Colonic mucosa (tissue), 4 donors: ENCODE results near the gene MYL1. TPM values are rescaled to one million over a fixed set of nuclear protein-coding genes. Genes with fewer than 3 reads are reported as not detected.

ENCODE experiments used
- DNase-seq: peaks from one replicate; pipeline ENCODE4 v3.0.0-alpha.2; 2020
- H3K27ac ChIP-seq: fragments of 200-600 bp; one replicate; pipeline ENCODE4 v1.8.0; 2021
- H3K27me3 ChIP-seq: fragments of 200-600 bp; one replicate; pipeline ENCODE4 v1.8.0; 2021
- H3K36me3 ChIP-seq: fragments of 200-600 bp; one replicate; pipeline ENCODE4 v1.8.0; 2021
- H3K4me1 ChIP-seq: fragments of 200-600 bp; one replicate; pipeline ENCODE4 v1.8.0; 2021; ENCODE audit warnings: mild to moderate bottlenecking
- H3K4me3 ChIP-seq: fragments of 200-600 bp; one replicate; pipeline ENCODE4 v1.8.0; 2021
- H3K9ac ChIP-seq, 2 donors: one replicate each; pipeline ENCODE4 v1.7.0; 2013; ENCODE audit warnings: control low read depth in 2 of 2, low read depth in 2 of 2, low read length in 2 of 2
- H3K9me3 ChIP-seq: fragments of 200-600 bp; one replicate; pipeline ENCODE4 v1.8.0; 2021
- intact Hi-C: fragments of 100-400 bp; cut with DNase I; formaldehyde crosslinking; loops from one replicate; pipeline ENCODE4 v1.14.1; 2022
- total RNA-seq, 2 donors: library from RNA; stranded (reverse); fragmentation: NEBNext Ultra II Directional in 1 of 2; extraction: Animal tissue kit (Norgen Biotek cat#: 25700) in 1 of 2; gene quantifications; one replicate each; pipeline ENCODE4 v1.2.1, GENCODE V29; 2021
- TF ChIP-seq, protein P1 (sequence below): fragments of 200-600 bp; IDR thresholded peaks from one replicate; pipeline ENCODE4 v1.8.0; 2022; ENCODE audit warnings: antibody characterized with exemption, mild to moderate bottlenecking
- donor health status: healthy.
- donor health status: DM: no; HTN: no; CAD: no.
- donor health status: DM: no; HTN: no; CAD: no.

MYL1 gene
- not detected for total RNA-seq

GRCh38 chr2:210315015-210315788 lies at the start of gene MYL1:
Gene MYL1, minus strand, starts transcription at chr2:210315174. Its CDS starts 132 bp downstream, at chr2:210315042.
- intact Hi-C loops: no loop called here
- DNase-seq: no peak
- H3K4me3 ChIP-seq: no peak within 1 kb of the TSS

GRCh38 chr2:210363876-210364275 lies 48.9 kb upstream of the MYL1 start:
- H3K9me3 ChIP-seq: no peaks in the 10 kb centered on the region
- no peaks in the 10 kb centered on the region for H3K27me3 ChIP-seq
- TF ChIP-seq, protein P1, sequence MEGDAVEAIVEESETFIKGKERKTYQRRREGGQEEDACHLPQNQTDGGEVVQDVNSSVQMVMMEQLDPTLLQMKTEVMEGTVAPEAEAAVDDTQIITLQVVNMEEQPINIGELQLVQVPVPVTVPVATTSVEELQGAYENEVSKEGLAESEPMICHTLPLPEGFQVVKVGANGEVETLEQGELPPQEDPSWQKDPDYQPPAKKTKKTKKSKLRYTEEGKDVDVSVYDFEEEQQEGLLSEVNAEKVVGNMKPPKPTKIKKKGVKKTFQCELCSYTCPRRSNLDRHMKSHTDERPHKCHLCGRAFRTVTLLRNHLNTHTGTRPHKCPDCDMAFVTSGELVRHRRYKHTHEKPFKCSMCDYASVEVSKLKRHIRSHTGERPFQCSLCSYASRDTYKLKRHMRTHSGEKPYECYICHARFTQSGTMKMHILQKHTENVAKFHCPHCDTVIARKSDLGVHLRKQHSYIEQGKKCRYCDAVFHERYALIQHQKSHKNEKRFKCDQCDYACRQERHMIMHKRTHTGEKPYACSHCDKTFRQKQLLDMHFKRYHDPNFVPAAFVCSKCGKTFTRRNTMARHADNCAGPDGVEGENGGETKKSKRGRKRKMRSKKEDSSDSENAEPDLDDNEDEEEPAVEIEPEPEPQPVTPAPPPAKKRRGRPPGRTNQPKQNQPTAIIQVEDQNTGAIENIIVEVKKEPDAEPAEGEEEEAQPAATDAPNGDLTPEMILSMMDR: no peak
- no peak overlapping the region for H3K9ac ChIP-seq
- no peak overlapping the region for H3K27ac ChIP-seq
- intact Hi-C loops: no loop called here
- H3K4me1 ChIP-seq: no peaks in the 10 kb centered on the region
- no peak overlapping the region for H3K4me3 ChIP-seq
- DNase-seq: no peak
- no peaks in the 10 kb centered on the region for H3K36me3 ChIP-seq

More at GRCh38 chr2:210315015-210315788, at the start of gene MYL1:
- Histone ChIP-seq H3K27ac (no peak within 1 kb of the TSS), H3K27me3 (no peaks in the 10 kb centered on the region), H3K9me3 (no peaks in the 10 kb centered on the region), H3K9ac (no peak within 1 kb of the TSS), H3K4me1 (no peaks in the 10 kb centered on the region), H3K36me3 (no peaks in the 10 kb centered on the region)
- TF ChIP-seq, protein P1: no peak

DNA sequence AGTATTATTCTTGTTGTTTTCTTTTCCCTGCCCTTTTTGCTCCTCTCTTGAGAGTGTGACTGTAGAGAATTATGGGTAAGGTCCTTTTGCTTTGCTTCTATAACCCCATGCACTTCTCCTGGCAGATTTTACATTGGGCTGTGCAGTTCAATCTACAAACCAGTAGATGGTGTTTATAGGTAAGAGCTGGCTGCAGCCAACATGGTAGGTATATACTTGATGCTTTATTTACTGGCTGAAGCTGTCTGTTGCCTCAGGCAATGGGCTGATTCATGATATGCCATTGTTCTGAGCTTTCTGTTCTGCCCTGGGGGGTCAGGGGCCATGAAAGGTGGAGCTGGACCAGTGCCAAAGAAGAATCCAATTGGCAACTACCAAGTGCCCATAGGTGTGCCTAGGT lies 48.3 kb upstream of the MYL1 start:
- no peak for DNase-seq
- Histone ChIP-seq H3K27ac (no peak overlapping the region), H3K9ac (no peak overlapping the region), H3K9me3 (no peaks in the 10 kb centered on the region), H3K36me3 (no peaks in the 10 kb centered on the region), H3K4me3 (no peak overlapping the region), H3K4me1 (no peaks in the 10 kb centered on the region), H3K27me3 (no peaks in the 10 kb centered on the region)
- TF ChIP-seq, protein P1: no peak
- intact Hi-C loops: no loop called here

DNA sequence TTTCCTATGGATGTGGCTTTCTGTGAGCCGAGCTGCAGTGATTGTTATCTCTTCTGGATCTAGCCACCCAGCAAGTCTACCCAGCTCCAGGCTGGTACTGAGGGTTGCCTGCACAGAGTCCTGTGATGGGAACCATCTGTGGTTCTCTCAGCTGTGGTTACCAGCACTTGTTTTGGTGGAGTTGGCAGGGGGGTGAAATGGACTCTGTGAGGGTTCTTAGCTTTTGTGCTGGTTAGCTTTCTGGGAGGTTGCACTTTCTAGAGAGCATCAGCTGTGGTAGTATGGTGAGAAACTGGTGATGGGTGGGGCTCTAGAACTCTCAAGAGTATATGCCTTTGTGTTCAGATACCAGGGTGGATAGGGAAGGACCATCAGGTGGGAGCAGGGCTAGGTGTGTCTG lies 45.4 kb upstream of the MYL1 start:
- no peak overlapping the region for H3K9ac ChIP-seq
- TF ChIP-seq, protein P1: no peak
- no peaks in the 10 kb centered on the region for H3K27me3 ChIP-seq
- no peaks in the 10 kb centered on the region for H3K36me3 ChIP-seq
- no peak overlapping the region for H3K4me3 ChIP-seq
- DNase-seq: no peak
- H3K27ac ChIP-seq: no peak overlapping the region
- intact Hi-C loops: no loop called here
- no peaks in the 10 kb centered on the region for H3K4me1 ChIP-seq
- no peaks in the 10 kb centered on the region for H3K9me3 ChIP-seq

- Histone ChIP-seq H3K4me3 (no peak overlapping the region), H3K27me3 (no peaks in the 10 kb centered on the region), H3K36me3 (no peaks in the 10 kb centered on the region), H3K9me3 (no peaks in the 10 kb centered on the region), H3K4me1 (no peaks in the 10 kb centered on the region), H3K9ac (no peak overlapping the region), H3K27ac (no peak overlapping the region)
- intact Hi-C loops: no loop called here
- DNase-seq: no peak
- TF ChIP-seq, protein P1: no peak
Measured at GRCh38 chr2:210356944-210357343, 42.0 kb upstream of the MYL1 start.
